H1 (cell line): ENCODE data around the gene CA10. TPM values are rescaled to one million over a fixed set of nuclear protein-coding genes. Genes with fewer than 3 reads are reported as not detected.

Source experiments
- CHD2 ChIP-seq: IDR thresholded peaks from 2 replicates; pipeline ENCODE4 v1.6.1; 2012; ENCODE audit warnings: low read length, improper control_type of control experiment
- KDM4A ChIP-seq: IDR thresholded peaks from one replicate; pipeline ENCODE4 v1.7.1; 2012; ENCODE audit warnings: low read depth, mild to moderate bottlenecking, moderate library complexity, low read length, inconsistent platforms; ENCODE audit not compliant: severe bottlenecking
- POLR2A ChIP-seq, 2 experiments: IDR thresholded peaks; 1 replicate in 1 of 2; 2 replicates in 1 of 2; pipeline ENCODE4 v1.6.1; 2011; ENCODE audit warnings: low read depth in 2 of 2, low read length in 2 of 2, mild to moderate bottlenecking in 2 of 2; ENCODE audit errors: control extremely low read depth in 1 of 2
- POU5F1 ChIP-seq: IDR thresholded peaks from 2 replicates; pipeline ENCODE4 v1.6.1; 2011; ENCODE audit warnings: low read depth, mild to moderate bottlenecking, low read length, moderate library complexity
- RFX5 ChIP-seq: IDR thresholded peaks from 2 replicates; pipeline ENCODE4 v1.6.1; 2011; ENCODE audit warnings: low read depth, low read length, improper control_type of control experiment, borderline replicate concordance
- RXRA ChIP-seq: IDR thresholded peaks from 2 replicates; pipeline ENCODE4 v1.6.1; 2011; ENCODE audit warnings: low read depth, mild to moderate bottlenecking, low read length, moderate library complexity; ENCODE audit not compliant: insufficient read depth
- SIX5 ChIP-seq: IDR thresholded peaks from 2 replicates; pipeline ENCODE4 v1.6.1; 2011; ENCODE audit warnings: mild to moderate bottlenecking, low read depth, low read length
- TAF1 ChIP-seq: IDR thresholded peaks from 2 replicates; pipeline ENCODE4 v1.6.1; 2011; ENCODE audit warnings: mild to moderate bottlenecking, low read depth, low read length
- TAF7 ChIP-seq: optimal IDR thresholded peaks from 2 replicates; pipeline ENCODE3; 2011; ENCODE audit warnings: low read depth, mild to moderate bottlenecking, inconsistent platforms, low read length, moderate library complexity, borderline replicate concordance
- TEAD4 ChIP-seq: IDR thresholded peaks from 2 replicates; pipeline ENCODE4 v1.6.1; 2012; ENCODE audit warnings: low read depth, low read length, inconsistent platforms, mixed read lengths
- polyA plus RNA-seq, 7 experiments: library from polyadenylated mRNA; depleted of rRNA in 3 of 7; stranded (reverse) in 5 of 7; unstranded in 2 of 7; fragments of >200 nt in 5 of 7; fragments of 200-250 nt in 2 of 7; gene quantifications; 1 replicate in 5 of 7; 2 replicates in 1 of 7; 4 replicates in 1 of 7; pipeline versions ENCODE4 v1.2.1 to v1.2.3, GENCODE V29; 2011 to 2013; ENCODE audit warnings: missing spikeins in 2 of 7, mixed read lengths in 2 of 7
- total RNA-seq: library from RNA; stranded (reverse); fragmentation: NEBNext Ultra II Directional; extraction: Animal tissue kit (Norgen Biotek cat#: 25700); gene quantifications from 2 replicates; pipeline ENCODE4 v1.2.1, GENCODE V29; 2021
- TF ChIP-seq, protein P1 (sequence below): fragments of 300-600 bp; sonication (generic); IDR thresholded peaks from 2 replicates; pipeline ENCODE4 v1.7.1; 2012; ENCODE audit warnings: low read length, moderate library complexity, mild to moderate bottlenecking, inconsistent platforms; ENCODE audit not compliant: insufficient replicate concordance

Gene CA10
- total and polyA plus RNA-seq, 2 of the 8 experiments (the other 6 are each of a cell fraction or from before 2014, with no cell fraction given) = 0.60 to 0.63 TPM

DNA sequence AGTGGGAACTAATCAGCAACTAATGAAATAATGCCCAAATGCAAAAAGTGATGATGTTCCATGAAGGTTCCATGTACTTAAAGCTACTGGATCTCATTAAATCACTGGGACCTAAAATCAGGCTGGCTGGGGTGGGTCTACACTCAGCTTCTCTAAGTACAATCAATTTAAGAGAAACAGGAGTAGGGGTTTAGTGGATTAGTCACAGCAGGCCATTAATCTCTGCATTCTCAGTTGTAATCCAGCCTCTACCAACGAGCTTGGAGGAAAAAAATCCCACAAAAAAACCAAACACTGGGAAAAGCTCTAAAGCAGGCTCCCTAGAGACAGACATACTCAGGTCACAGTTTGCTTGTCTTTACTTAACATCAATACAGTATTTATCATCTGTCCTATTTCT, 15.0 kb downstream of the CA10 start (continued):
- TF ChIP-seq, protein P1, sequence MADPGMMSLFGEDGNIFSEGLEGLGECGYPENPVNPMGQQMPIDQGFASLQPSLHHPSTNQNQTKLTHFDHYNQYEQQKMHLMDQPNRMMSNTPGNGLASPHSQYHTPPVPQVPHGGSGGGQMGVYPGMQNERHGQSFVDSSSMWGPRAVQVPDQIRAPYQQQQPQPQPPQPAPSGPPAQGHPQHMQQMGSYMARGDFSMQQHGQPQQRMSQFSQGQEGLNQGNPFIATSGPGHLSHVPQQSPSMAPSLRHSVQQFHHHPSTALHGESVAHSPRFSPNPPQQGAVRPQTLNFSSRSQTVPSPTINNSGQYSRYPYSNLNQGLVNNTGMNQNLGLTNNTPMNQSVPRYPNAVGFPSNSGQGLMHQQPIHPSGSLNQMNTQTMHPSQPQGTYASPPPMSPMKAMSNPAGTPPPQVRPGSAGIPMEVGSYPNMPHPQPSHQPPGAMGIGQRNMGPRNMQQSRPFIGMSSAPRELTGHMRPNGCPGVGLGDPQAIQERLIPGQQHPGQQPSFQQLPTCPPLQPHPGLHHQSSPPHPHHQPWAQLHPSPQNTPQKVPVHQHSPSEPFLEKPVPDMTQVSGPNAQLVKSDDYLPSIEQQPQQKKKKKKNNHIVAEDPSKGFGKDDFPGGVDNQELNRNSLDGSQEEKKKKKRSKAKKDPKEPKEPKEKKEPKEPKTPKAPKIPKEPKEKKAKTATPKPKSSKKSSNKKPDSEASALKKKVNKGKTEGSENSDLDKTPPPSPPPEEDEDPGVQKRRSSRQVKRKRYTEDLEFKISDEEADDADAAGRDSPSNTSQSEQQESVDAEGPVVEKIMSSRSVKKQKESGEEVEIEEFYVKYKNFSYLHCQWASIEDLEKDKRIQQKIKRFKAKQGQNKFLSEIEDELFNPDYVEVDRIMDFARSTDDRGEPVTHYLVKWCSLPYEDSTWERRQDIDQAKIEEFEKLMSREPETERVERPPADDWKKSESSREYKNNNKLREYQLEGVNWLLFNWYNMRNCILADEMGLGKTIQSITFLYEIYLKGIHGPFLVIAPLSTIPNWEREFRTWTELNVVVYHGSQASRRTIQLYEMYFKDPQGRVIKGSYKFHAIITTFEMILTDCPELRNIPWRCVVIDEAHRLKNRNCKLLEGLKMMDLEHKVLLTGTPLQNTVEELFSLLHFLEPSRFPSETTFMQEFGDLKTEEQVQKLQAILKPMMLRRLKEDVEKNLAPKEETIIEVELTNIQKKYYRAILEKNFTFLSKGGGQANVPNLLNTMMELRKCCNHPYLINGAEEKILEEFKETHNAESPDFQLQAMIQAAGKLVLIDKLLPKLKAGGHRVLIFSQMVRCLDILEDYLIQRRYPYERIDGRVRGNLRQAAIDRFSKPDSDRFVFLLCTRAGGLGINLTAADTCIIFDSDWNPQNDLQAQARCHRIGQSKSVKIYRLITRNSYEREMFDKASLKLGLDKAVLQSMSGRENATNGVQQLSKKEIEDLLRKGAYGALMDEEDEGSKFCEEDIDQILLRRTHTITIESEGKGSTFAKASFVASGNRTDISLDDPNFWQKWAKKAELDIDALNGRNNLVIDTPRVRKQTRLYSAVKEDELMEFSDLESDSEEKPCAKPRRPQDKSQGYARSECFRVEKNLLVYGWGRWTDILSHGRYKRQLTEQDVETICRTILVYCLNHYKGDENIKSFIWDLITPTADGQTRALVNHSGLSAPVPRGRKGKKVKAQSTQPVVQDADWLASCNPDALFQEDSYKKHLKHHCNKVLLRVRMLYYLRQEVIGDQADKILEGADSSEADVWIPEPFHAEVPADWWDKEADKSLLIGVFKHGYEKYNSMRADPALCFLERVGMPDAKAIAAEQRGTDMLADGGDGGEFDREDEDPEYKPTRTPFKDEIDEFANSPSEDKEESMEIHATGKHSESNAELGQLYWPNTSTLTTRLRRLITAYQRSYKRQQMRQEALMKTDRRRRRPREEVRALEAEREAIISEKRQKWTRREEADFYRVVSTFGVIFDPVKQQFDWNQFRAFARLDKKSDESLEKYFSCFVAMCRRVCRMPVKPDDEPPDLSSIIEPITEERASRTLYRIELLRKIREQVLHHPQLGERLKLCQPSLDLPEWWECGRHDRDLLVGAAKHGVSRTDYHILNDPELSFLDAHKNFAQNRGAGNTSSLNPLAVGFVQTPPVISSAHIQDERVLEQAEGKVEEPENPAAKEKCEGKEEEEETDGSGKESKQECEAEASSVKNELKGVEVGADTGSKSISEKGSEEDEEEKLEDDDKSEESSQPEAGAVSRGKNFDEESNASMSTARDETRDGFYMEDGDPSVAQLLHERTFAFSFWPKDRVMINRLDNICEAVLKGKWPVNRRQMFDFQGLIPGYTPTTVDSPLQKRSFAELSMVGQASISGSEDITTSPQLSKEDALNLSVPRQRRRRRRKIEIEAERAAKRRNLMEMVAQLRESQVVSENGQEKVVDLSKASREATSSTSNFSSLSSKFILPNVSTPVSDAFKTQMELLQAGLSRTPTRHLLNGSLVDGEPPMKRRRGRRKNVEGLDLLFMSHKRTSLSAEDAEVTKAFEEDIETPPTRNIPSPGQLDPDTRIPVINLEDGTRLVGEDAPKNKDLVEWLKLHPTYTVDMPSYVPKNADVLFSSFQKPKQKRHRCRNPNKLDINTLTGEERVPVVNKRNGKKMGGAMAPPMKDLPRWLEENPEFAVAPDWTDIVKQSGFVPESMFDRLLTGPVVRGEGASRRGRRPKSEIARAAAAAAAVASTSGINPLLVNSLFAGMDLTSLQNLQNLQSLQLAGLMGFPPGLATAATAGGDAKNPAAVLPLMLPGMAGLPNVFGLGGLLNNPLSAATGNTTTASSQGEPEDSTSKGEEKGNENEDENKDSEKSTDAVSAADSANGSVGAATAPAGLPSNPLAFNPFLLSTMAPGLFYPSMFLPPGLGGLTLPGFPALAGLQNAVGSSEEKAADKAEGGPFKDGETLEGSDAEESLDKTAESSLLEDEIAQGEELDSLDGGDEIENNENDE = no peak
- no peak for TF ChIP-seq TEAD4
- no peak for TF ChIP-seq SIX5
- TF ChIP-seq KDM4A = no peak
- no peak for TF ChIP-seq CHD2
- no peak for TF ChIP-seq POLR2A (IDR thresholded peaks at IDR 0.05; ENCODE audit: control extremely low read depth in 1 of 2, low read depth in 2 of 2, low read length in 2 of 2)
- no peak for TF ChIP-seq TAF7
- no peak for TF ChIP-seq RFX5
- TF ChIP-seq TAF1 = no peak
- TF ChIP-seq RXRA = no peak
- TF ChIP-seq POU5F1 = no peak
